NOMO-1 treated with dmso at 0.1 percent for 144 hours (cell line): ENCODE data around the gene TARS3.
"Not testable (repeated sequence)": the region's sequence is repeated elsewhere in the genome, so short reads cannot be mapped to it uniquely, and the experiment has no call there.

Experiments used
- DNase-seq: peaks from one replicate; lab custom pipeline; 2025; ENCODE audit not compliant: unreplicated experiment; lab: John Stamatoyannopoulos, UW

Gene TARS3

DNA sequence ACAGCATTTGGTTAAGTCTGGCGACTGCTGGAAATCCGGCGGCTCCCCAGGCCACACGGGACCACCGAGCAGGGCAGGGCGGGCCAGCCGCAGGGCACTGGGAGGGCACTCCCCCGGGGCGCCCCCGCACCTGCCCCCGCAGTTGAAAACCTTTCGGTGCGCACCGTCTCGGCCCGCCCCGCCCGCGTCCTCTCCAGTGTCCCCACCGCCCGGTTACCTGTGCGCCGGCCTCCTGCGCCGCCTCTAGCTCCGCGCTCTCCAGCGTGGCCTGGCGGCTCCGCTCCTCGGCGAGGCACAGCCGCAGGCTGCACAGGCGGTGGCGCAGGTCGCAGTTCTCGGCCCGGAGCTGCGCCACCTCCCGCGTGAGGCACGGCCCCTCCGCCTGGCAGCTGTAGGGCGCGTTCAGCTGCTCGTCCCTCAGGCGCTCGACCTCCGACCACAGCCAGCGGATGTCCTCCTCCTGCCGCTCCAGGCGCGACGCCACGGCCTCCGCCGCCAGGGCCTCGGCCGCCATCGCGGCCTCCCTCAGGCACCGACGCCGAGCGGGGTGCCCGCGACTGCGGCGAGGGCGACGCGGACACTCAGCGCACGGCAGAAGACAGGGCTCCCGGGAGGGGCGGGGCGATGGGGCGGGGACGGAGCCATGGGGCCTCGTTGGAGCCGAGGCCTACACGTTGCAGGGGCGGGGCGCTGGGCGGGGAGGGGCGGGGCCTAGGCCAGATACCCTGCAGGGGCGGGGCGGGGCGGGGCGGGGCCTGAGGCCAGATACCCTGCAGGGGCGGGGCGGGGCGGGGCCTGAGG lies at the start of gene TARS3:
Gene TARS3 (minus strand): TSS at position 600 of the 801 bp plus-strand sequence. CDS start 86 bp downstream, at position 514.
- DNase-seq = peak; percentile 78

DNA sequence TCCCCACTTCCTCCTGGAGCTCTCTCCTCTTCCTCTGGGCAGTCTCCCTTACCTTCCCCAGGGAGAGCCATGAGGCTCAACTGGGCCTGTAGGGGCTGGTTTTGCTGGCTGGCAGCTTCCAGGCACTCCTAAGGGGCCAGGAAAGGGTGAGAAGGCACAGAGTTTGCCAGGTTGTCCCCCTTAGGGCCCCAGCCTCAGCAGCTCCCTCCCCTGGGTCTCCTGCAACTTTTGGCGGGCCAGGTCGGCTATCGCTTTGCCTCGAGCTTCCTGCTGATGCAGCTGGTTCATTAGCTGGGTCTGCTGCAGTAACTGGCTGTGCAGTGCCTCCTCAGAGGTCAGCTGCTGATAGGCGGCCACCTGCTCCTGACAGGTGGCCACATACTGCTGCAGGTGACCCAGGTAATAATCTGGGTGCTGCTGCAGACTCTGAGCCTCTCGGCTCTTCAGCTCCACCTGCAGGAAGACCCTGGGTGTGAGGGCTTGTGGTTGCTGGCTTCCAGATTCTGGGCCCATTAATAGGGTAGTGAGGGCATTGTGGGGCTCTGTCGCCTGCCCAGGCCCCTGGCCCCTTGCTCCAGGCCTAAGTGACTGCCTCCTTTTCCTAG lies 49.3 kb upstream of the TARS3 start:
- DNase-seq = no peak

DNA sequence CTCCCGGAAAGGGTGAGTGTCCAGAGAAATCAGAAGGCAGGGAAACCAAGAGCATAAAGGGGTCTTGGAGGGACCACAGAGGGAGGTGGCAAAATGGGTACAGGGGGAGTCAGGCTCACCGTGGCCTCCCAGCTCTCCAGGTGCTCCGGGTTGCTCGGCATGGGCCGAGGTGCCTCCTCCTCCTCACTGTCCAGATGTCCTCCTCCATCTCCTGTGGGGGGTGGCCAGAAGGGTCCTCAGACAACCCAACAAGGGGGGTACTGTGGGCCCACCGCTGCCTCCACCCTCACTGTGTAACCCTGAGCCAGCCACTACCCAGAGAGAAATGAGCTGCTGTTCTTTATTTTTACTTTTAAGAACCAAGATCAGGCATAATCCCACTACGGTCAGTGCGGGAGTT lies 48.6 kb upstream of the TARS3 start:
- no peak for DNase-seq

DNA sequence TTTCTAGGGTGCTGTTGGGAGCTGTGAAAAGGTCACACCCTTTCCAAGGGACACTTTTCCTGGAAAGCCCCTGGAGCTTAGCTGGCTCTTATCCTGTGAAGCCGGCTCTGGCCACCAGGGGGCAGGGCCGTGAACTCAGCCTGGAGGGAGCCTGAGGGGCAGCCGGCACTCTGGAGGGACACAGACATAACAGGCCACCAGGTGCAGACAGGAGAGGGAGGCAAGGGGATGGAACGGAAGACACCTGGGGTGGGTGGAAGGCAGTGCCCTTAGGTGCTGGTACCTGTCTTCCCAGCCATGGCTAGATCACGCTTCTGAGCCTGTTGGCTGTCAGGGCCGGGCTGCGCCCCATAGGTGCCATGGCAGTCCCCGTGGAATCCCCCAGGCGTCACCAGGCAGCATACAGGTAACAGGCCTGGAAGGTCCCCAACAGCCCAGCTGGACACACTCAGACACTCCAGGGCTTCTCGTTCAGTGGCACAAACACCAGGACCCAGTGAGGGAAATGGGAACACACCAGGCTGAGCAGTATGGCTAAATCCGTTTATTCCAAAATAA lies 42.9 kb upstream of the TARS3 start:
- not testable (repeated sequence) for DNase-seq

DNA sequence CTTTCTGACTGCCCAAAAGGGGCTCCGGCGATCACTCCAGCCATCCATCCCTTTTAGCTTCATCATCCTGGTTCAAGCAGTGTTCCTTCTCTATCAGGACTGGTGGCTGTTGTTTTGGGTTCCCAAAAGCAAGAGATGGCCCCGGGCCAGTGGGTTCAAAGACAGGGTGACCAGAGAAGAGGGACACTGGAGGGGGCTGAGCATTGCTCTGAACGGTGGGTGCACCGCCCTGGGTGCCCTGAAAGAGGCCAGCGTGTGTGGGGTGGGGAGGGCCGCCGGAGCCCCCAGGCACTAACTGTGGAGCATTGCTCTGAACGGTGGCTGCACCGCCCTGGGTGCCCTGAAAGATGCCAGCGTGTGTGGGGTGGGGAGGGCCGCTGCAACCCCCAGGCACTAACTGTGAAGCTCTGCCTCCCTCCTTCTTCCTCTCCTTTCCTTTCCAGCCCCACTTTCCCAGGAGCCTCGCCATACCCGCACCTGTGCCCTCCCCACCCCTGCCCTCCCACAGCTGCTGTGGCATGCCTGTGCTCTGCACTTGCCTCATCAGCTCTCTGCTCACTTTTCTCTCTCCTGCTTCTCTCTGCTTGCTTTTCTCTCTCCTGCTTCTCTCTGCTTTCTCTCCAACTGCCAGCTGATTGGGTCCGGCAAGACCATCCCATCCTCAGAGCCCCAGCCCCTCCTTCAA lies 41.6 kb upstream of the TARS3 start:
- DNase-seq = no peak

DNA sequence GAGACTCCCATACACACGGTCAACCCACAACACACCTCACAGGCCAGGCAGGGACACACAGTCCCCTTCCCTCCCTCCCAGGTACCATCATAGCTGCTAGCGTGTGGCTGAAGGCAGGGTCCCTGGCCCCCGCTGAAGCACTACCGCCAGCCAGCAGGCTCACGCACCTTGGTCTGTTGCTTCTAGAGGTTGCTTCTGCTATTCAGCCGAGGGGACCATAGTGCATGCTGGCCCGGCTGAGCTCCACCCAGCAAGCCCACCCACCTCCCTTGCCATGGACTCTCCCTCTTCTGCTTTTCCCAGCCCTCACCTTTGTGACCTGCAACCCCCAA lies 41.0 kb upstream of the TARS3 start:
- not testable (repeated sequence) for DNase-seq

DNA sequence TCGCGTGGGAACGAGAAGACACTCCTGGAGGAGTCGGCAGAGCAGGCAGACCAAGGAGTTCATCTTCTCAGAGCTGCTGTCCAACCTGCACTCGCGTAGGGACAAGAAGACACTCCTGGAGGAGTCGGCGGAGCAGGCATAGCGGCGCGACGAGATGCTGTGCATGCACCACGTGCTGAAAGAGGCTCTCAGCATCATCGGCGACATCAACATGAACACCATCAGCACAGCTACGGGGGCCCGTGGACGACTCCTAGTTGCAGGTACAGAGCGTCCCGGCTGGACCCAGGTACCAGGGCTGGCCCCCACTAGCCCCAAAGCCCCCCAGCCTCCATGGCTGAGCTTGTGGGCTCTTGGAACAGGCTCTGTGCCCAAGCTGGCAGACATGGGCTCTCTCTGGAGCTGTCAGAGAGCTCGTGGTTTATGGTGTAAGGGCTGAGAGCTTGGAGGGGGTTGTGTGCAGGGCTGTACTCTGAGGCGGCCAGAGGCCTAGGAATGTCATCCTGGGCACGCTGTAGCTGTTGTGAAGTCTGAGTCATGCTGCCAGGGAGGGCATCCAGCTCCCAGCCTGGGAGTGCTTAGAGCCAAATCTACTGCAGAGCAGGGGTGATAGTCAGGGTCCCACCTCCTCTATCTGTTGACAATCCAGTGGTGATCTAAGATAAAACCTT lies 40.5 kb upstream of the TARS3 start:
- DNase-seq = not testable (repeated sequence)

DNA sequence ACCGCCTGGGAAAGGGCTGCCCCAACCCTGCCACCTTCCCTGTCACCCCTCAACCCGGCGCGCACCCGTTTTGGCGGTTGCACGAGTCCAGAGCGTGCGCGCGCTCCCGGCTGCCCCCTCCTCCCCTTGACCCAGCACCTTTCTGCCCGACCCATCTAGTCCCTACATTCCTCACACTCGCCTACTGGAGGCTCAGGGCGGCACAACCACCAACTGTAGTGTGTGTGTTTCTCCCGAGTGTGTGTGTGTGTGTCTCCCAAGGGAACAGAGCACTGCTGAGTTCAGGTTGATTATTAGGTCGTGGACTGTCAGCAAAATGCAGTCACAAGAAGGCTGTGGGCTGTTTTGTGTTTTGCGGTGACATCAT lies 22.4 kb upstream of the TARS3 start:
- not testable (repeated sequence) for DNase-seq

DNA sequence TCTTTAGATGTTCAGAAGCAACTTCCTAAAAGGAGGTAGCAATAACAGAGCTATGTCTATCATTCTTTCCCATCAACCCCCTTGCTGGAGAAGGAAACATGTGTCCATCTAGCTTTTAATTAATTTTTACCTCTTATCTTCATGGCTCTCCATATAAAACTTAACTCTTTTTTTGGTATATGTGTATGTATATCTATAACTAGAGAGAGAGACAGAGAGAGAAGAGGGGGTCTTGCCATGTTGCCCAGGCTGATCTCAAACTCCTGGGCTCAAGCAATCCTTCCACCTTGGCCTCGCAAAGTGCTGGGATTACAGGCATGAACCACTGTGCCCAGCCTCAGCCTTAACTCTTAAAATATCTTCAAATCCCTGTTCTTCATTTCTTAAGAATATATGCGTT lies 10.6 kb upstream of the TARS3 start:
- not testable (repeated sequence) for DNase-seq

DNA sequence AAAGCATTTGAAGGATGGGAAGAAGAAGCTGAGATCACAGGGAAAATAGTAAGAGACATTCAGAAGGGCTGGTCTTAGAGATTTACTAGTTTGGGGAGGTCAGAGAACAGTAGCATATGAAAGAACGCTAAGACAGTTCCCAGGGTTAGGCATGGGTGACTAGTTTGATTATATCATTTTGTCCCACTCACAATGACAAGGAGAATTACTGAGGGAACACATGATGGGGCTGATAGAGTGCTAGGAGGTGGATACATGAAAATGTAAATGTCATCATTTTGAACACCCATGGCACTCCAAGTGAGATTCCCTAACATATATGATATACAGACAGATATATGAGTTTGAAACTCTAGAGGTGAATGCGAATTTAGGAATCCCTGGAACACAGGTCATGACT lies 9.3 kb upstream of the TARS3 start:
- DNase-seq = no peak

DNA sequence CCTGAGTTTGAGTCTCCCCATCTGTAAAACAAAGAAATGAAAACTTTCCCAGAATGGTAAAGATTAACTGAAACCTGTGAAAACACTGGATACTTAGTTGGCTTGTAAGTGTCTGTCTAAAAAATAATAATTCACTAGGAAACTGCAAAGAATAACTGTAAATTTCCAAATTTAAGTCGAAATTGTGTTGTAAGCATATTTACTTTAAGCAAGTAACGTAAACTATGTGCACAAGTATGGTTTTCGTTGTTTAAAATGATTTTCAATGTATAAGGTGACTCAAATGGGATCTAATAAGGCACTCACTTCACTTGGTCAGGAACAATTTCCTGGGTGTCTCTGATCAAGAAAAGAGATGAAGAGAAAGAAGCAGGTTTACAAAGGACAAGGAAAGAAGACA lies 8.5 kb upstream of the TARS3 start:
- no peak for DNase-seq

DNA sequence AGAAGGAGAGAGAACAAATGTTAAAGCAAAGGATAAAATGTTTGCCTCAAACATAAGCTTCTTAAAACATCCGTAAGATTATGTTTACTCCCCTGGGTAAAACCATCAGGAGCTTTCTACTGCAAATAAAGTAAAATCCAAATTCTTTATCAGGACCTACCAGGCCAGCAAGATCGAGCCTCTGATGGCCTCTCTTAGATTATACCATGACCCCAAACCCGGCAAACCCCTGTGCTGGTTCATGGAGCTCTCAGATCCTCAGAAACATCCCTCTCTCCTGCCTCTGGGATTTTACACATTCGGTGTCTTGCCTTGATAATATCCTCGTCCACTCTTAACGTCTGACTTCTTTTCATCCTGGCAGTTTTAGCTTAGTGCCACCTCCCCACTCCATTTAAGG lies 7.5 kb upstream of the TARS3 start:
- DNase-seq = no peak

DNA sequence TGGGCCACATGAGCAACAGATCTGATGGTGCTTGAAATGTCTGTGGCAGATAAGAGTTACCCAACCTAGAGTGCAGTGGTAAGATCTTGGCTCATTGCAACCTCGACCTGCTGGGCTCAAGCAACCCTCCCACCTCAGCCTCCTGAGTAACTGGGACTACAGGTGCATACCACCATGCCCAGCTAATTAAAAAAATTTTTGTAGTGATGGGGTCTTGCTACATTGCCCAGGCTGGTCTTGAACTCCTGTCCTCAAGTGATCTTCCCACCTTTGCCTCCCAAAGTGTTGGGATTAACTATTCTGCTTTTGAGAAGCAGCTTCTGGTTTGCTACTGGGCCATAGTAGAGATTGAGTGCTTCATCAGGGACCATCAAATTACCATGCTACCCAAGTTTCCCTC lies 2.9 kb upstream of the TARS3 start:
- no peak for DNase-seq

DNA sequence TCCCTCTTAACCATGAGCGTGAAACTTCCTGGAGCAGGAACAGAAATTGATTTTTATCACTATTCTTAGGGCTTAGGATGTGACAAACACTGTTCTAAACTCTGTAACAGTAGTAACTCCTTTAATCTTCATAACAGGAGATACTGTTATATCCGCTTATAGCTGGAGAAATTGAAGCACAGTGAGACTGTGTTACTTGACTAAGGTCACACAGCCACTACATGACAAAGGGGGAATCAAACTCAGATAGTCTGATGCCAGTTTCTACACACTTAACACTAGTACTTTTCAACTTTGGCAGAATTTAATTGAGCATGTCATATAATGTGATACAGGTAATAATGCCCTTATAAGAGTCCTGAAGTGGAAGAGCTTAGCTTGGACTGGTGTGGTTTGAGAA lies 800 bp upstream of the TARS3 start:
- DNase-seq = no peak

DNA sequence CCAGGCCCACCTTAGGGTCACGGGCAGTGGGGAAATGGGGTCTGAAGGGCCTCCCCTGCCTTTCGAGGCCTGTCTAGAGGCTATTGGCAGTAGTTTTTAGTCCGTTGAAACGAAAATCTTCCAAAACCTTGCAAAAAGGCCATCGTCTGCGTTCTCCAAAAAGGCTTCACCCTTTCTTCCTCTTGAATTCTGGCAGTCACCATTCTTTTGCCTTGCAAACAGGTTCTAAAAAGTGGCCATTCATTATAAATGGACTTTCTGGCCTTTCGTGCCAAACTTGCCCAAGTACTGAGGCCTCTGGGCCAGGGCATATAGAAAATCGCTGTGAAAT lies 367 bp upstream of the TARS3 start:
- DNase-seq = peak; percentile 24

DNA sequence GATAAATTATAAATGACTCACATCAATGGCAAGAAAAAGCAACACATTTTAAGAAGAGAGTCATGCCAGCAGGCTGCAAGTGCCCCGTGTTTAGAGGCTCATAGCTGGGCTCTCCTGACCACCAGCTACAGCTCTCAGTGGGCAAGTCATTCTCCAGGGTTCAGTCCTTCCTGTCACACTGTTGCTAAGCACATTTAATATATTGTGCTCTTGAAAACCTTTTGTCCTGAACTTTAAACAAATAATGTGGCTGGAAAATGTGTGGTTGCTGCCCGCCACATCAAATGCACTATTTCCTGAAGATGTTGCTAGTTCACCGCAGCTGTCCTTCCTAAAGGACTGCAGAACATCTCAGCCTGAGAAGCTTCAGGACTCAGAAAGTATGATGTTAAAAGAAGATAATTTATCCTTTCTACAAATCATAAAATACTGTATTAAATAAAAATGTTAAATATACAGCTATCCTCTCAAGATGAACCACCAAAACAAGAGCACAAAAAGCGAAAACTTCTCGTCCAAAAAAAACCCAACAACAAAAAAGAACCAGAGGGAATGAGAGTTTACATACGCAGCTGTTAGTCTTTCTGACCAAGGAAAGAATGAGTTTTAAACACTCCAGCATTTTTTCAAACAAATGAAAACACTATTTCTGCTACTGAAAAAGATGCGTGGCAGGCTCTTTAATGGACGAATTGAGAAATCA lies 951 bp downstream of the TARS3 start:
- no peak for DNase-seq

DNA sequence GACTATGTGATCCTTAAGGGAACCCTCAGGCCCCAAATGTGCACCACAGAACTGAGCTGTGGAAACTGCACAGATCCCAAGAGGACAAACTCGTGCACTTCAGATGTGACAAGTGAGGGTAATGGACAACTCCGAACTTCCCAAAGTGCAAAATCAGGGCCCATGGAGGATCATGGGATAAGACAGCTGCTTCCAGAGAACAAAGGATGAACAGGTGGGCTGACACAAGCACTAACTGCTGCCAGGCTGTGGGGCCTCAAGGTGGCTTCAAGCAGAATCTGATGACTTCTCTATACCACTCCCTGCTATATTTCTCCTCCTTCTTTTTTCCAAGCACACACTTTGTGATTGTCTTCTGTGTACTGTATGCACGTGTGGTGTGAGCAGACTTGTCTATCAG lies 5.4 kb downstream of the TARS3 start:
- DNase-seq = no peak

DNA sequence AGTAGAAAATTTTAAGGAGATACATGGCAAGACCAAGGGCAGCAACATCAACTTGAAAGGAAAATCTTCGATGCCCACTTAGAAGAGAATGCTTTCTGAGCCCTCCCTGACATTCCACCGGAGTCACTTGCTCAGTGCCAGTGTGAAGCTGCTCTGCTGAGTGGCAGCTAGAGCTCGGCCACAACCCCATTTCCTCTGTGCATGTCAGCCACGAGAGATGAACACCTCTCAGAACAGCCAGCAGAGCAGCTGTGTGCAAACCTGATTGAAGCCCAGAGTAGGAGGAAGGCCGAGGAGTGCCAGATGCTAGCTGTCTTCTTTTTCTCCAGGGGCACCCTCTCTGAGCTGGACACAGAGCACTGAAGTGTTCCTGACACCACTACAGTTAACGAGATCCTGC lies 12.2 kb downstream of the TARS3 start:
- DNase-seq = no peak

DNA sequence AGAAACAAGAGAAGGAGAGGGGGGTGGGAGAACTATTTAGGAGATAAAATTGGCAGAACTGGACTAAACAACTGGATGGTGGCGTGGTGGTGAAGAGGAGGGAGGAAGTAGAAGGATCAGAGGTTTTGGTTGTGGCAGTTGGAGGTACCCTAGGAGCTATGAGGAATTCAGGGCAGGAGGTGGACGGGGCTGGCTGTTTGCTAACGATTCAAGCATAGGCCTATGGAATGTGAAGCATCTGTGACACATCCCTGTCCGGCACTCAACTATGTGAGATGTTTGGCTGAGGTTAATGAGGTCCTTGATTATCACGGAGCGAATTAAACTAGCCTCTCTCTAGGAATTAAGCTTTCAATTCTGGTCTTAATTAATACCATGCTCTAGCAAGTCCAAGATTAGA lies 13.5 kb downstream of the TARS3 start:
- DNase-seq = no peak

DNA sequence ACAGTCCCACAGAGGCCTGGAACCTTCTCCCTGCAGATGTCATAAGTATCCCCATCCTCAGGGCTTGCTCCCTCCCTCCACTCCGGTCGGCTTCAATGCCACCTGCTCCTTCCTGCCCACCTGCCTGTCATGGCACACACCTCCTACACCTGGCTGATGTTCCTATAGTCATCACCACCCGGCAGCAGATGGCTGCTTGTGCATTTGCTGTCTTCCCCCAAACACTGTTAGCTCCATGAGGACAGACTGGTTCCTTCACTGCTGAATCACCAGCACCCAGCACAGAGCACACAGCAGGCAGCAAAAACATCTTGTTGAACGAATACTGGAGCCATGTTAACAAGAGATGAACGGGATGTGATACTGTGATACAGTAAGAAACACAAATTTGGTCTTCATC lies 14.8 kb downstream of the TARS3 start:
- no peak for DNase-seq

DNA sequence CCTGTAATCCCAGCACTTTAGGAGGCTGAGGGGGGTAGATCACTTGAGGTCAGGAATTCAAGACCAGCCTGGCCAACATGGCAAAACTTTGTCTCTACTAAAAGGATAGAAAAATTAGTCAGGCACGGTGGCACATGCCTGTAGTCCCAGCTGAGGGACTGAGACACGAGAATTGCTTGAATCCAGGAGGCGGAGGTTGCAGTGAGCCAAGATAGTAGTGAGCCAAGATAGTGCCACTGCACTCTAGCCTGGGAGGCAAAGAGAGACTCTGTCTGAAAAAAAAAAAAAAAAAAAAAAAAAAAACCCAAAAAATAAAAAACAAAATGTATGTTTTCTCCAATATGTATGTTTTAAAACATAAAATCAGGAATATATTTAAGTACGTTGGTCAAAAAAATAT lies 16.3 kb downstream of the TARS3 start:
- DNase-seq = no peak
